Activated CD4-positive, alpha-beta T cell treated with anti-CD3 and anti-CD28 coated beads, Interleukin-2, Interleukin-6, amounts not matched to agents 100 ng/mL and 50 ng/mL, durations not matched to agents 16 hours and 8 hours (primary cell): ENCODE data around the gene TAC3.
"Not testable (repeated sequence)": the region's sequence is repeated elsewhere in the genome, so short reads cannot be mapped to it uniquely, and the experiment has no call there.

Experiments
- DNase-seq: peaks from one replicate; pipeline ENCODE4 v3.0.0-alpha.2; 2020

The TAC3 gene

GRCh38 chr12:56980941-56981530 lies 35.3 kb downstream of the TAC3 start:
- DNase-seq = no peak

- DNase-seq = no peak
Observed at GRCh38 chr12:56980268-56980667, 36.1 kb downstream of the TAC3 start.

- DNase-seq = no peak
Observed at GRCh38 chr12:56979628-56980027, 36.7 kb downstream of the TAC3 start.

- DNase-seq = no peak
Observed at GRCh38 chr12:56978397-56979138, 37.8 kb downstream of the TAC3 start.

GRCh38 chr12:56977361-56977760 lies 39.0 kb downstream of the TAC3 start:
- DNase-seq = not testable (repeated sequence)

- not testable (repeated sequence) for DNase-seq
Observed at GRCh38 chr12:56974224-56974623, 42.1 kb downstream of the TAC3 start.

- not testable (repeated sequence) for DNase-seq
Observed at GRCh38 chr12:56968910-56969309, 47.4 kb downstream of the TAC3 start.

- DNase-seq = not testable (repeated sequence)
Observed at GRCh38 chr12:56965997-56966642, 50.2 kb downstream of the TAC3 start.

- not testable (repeated sequence) for DNase-seq
Observed at GRCh38 chr12:56965124-56965523, 51.2 kb downstream of the TAC3 start.

GRCh38 chr12:56963557-56963956 lies 52.8 kb downstream of the TAC3 start:
- not testable (repeated sequence) for DNase-seq

- not testable (repeated sequence) for DNase-seq
Observed at GRCh38 chr12:56962247-56962646, 54.1 kb downstream of the TAC3 start.
